ENCODE results near the gene UPF3B. TPM values are rescaled to one million over a fixed set of nuclear protein-coding genes. Genes with fewer than 3 reads are reported as not detected.

UPF3B gene
- total and polyA plus RNA-seq, 2 donors from 2014 or later, result 6.0 to 9.4 TPM

GRCh38 chrX:119801253-119802221, 51.2 kb downstream of the UPF3B start:
- intact Hi-C loops (cut with DNase I), result no loop called here
- Histone ChIP-seq H3K4me1 (ENCODE audit: control insufficient read depth in 2 of 3, insufficient read depth in 2 of 3, low read depth in 1 of 3, low read length in 3 of 3) (no peaks in the 10 kb centered on the region), H3K27ac (ENCODE audit: low read depth in 2 of 2, low read length in 2 of 2) (no peak overlapping the region), H3K4me3 (ENCODE audit: low read length in 3 of 3) (no peak overlapping the region), H3K9me3 (ENCODE audit: control insufficient read depth in 2 of 3, insufficient read depth in 1 of 3, low read length in 3 of 3) (no peaks in the 10 kb centered on the region), H3K9ac (ENCODE audit: low read length in 3 of 3) (no peak overlapping the region), H3K27me3 (ENCODE audit: control insufficient read depth, insufficient read depth, low read length) (no peaks in the 10 kb centered on the region), H3K36me3 (ENCODE audit: control insufficient read depth in 2 of 3, insufficient read depth in 3 of 3, low read length in 3 of 3) (no peaks in the 10 kb centered on the region)
- no peak for TF ChIP-seq CTCF (IDR thresholded peaks at IDR 0.05; ENCODE audit: borderline replicate concordance, extremely low read depth, insufficient read depth)
- no peak for FAIRE-seq
- no peak for DNase-seq

- Histone ChIP-seq H3K4me1 (ENCODE audit: control insufficient read depth in 2 of 3, insufficient read depth in 2 of 3, low read depth in 1 of 3, low read length in 3 of 3) (no peaks in the 10 kb centered on the region), H3K36me3 (ENCODE audit: control insufficient read depth in 2 of 3, insufficient read depth in 3 of 3, low read length in 3 of 3) (peaks cover 0 to 5% (median 0%) of the 10 kb centered on the region in 3 donors), H3K9ac (ENCODE audit: low read length in 3 of 3) (peak within 1 kb of the TSS; percentile 77 to 82 (median 79)), H3K27me3 (ENCODE audit: control insufficient read depth, insufficient read depth, low read length) (no peaks in the 10 kb centered on the region), H3K27ac (ENCODE audit: low read depth in 2 of 2, low read length in 2 of 2) (peak within 1 kb of the TSS; percentile 95 to 97), H3K4me3 (ENCODE audit: low read length in 3 of 3) (peak within 1 kb of the TSS; percentile 79 to 87 (median 84)), H3K9me3 (ENCODE audit: control insufficient read depth in 2 of 3, insufficient read depth in 1 of 3, low read length in 3 of 3) (no peaks in the 10 kb centered on the region)
- DNase-seq, result peak; percentile 86 to 95 (median 92)
- no peak for FAIRE-seq
- TF ChIP-seq CTCF (IDR thresholded peaks at IDR 0.05; ENCODE audit: borderline replicate concordance, extremely low read depth, insufficient read depth), result no peak
- intact Hi-C loops (cut with DNase I), result no loop called here
These were observed 61.1 kb downstream of the UPF3B start, which contains the start of gene RPL39 for GRCh38 chrX:119791437-119792231. TSS of gene RPL39 (minus strand) at chrX:119791630. CDS start at chrX:119791576, 54 bp downstream.

GRCh38 chrX:119790977-119791436, 61.8 kb downstream of the UPF3B start:
- H3K4me1 ChIP-seq (ENCODE audit: control insufficient read depth in 2 of 3, insufficient read depth in 2 of 3, low read depth in 1 of 3, low read length in 3 of 3), result no peaks in the 10 kb centered on the region
- peak overlapping the region; percentile 95 to 97 for H3K27ac ChIP-seq (ENCODE audit: low read depth in 2 of 2, low read length in 2 of 2)
- DNase-seq (peak in 4 of 5 donors; percentile 39 to 77 (median 69)), FAIRE-seq (no peak)
- peak overlapping the region; percentile 79 to 87 (median 84) for H3K4me3 ChIP-seq (ENCODE audit: low read length in 3 of 3)
- no peaks in the 10 kb centered on the region for H3K9me3 ChIP-seq (ENCODE audit: control insufficient read depth in 2 of 3, insufficient read depth in 1 of 3, low read length in 3 of 3)
- peaks cover 0 to 5% (median 0%) of the 10 kb centered on the region in 3 donors for H3K36me3 ChIP-seq (ENCODE audit: control insufficient read depth in 2 of 3, insufficient read depth in 3 of 3, low read length in 3 of 3)
- TF ChIP-seq CTCF (IDR thresholded peaks at IDR 0.05; ENCODE audit: borderline replicate concordance, extremely low read depth, insufficient read depth), result no peak
- peak overlapping the region; percentile 77 to 79 (median 79) for H3K9ac ChIP-seq (ENCODE audit: low read length in 3 of 3)
- H3K27me3 ChIP-seq (ENCODE audit: control insufficient read depth, insufficient read depth, low read length), result no peaks in the 10 kb centered on the region
- intact Hi-C loops (cut with DNase I), result no loop called here

Measured in kidney (tissue), 14 donors.